IMR-90 (cell line): ENCODE data around the gene NOXRED1. TPM values are rescaled to one million over a fixed set of nuclear protein-coding genes. Genes with fewer than 3 reads are reported as not detected.

Experiments
- ATAC-seq: fragments of 200-7000 bp; cut with Tn5 transposase; 2 replicates; pipeline ENCODE4 v1.9.1; 2020; ENCODE audit warnings: low read depth, mild to moderate bottlenecking, moderate library complexity
- BruUV-seq: library from RNA; stranded (reverse); fragments of 400-500 nt; replicated peaks from 2 replicates; lab custom pipeline; 2021; lab: Mats Ljungman, UMichigan
- CTCF ChIA-PET: fragments of 300-600 bp; formaldehyde crosslinking; extraction: SDS; loops from one replicate; lab custom pipeline; 2021; ENCODE audit warnings: antibody characterized with exemption; lab: Yijun Ruan, JAX
- POLR2A ChIA-PET: fragments of 300-600 bp; sonication (Branson Sonifier 250); formaldehyde crosslinking; loops from one replicate; lab custom pipeline; 2022; ENCODE audit warnings: antibody characterized with exemption; ENCODE audit not compliant: unreplicated experiment; lab: Charles Lee
- DNase-seq: peaks from one replicate; pipeline ENCODE4 v3.0.0; 2013
- H2AFZ ChIP-seq: replicated peaks from 2 replicates; pipeline ENCODE3; 2013; ENCODE audit warnings: low read length, mild to moderate bottlenecking; ENCODE audit not compliant: poor library complexity
- H2AK5ac ChIP-seq: 2 replicates; pipeline ENCODE4 v1.6.1; 2013; ENCODE audit warnings: low read depth, low read length, inconsistent platforms
- H2AK9ac ChIP-seq: replicated peaks from 2 replicates; pipeline ENCODE3; 2013; ENCODE audit warnings: mild to moderate bottlenecking, low read depth, low read length, moderate library complexity; ENCODE audit not compliant: poor library complexity
- H2BK120ac ChIP-seq: 2 replicates; pipeline ENCODE4 v1.6.1; 2013; ENCODE audit warnings: low read depth, low read length, inconsistent platforms
- H2BK15ac ChIP-seq: 3 replicates; pipeline ENCODE4 v1.6.1; 2013; ENCODE audit warnings: low read depth, low read length, inconsistent platforms
- H2BK20ac ChIP-seq: 2 replicates; pipeline ENCODE4 v1.6.1; 2013; ENCODE audit warnings: low read depth, mild to moderate bottlenecking, inconsistent platforms, low read length, moderate library complexity
- H2BK5ac ChIP-seq: 2 replicates; pipeline ENCODE4 v1.6.1; 2013; ENCODE audit warnings: mild to moderate bottlenecking, low read depth, low read length, inconsistent platforms; ENCODE audit not compliant: poor library complexity, severe bottlenecking
- H3K14ac ChIP-seq: replicated peaks from 2 replicates; pipeline ENCODE4 v1.6.1; 2013; ENCODE audit warnings: low read depth, low read length, inconsistent platforms
- H3K18ac ChIP-seq: 2 replicates; pipeline ENCODE4 v1.6.1; 2013; ENCODE audit warnings: low read depth, low read length, control low read depth
- H3K23ac ChIP-seq: 2 replicates; pipeline ENCODE4 v1.6.1; 2013; ENCODE audit warnings: low read depth, low read length, inconsistent platforms
- H3K27ac ChIP-seq: 2 replicates; pipeline ENCODE4 v1.5.1; 2013; ENCODE audit warnings: mild to moderate bottlenecking, control low read depth, low read length; ENCODE audit not compliant: insufficient read depth
- H3K27me3 ChIP-seq: 2 replicates; pipeline ENCODE4 v1.6.1; 2013; ENCODE audit warnings: low read length; ENCODE audit not compliant: control insufficient read depth, insufficient read depth
- H3K36me3 ChIP-seq: 2 replicates; pipeline ENCODE4 v1.6.1; 2013; ENCODE audit warnings: low read length, mixed read lengths; ENCODE audit not compliant: control insufficient read depth, insufficient read depth
- H3K4ac ChIP-seq: 2 replicates; pipeline ENCODE4 v1.6.1; 2013; ENCODE audit warnings: low read depth, low read length, inconsistent platforms
- H3K4me1 ChIP-seq: 2 replicates; pipeline ENCODE4 v1.6.1; 2013; ENCODE audit warnings: low read length, mixed read lengths; ENCODE audit not compliant: control insufficient read depth, insufficient read depth
- H3K4me2 ChIP-seq: 2 replicates; pipeline ENCODE4 v1.6.1; 2013; ENCODE audit warnings: low read depth, mild to moderate bottlenecking, control low read depth, low read length, moderate library complexity
- H3K4me3 ChIP-seq: 2 replicates; pipeline ENCODE4 v1.5.1; 2013; ENCODE audit warnings: low read depth, mild to moderate bottlenecking, control low read depth, low read length, moderate library complexity; ENCODE audit not compliant: insufficient read depth
- H3K56ac ChIP-seq: 2 replicates; pipeline ENCODE4 v1.6.1; 2013; ENCODE audit warnings: low read length, inconsistent platforms; ENCODE audit not compliant: insufficient read depth; ENCODE audit errors: extremely low read depth
- H3K79me1 ChIP-seq, 2 experiments: 2 replicates each; pipeline ENCODE4 v1.6.1; 2013; ENCODE audit warnings: low read length in 2 of 2, inconsistent platforms in 1 of 2, low read depth in 1 of 2
- H3K9ac ChIP-seq: 2 replicates; pipeline ENCODE4 v1.6.1; 2013; ENCODE audit warnings: low read depth, low read length, control low read depth
- H3K9me1 ChIP-seq: 2 replicates; pipeline ENCODE4 v1.6.1; 2013; ENCODE audit warnings: low read length, inconsistent platforms; ENCODE audit not compliant: insufficient read depth
- H3K9me3 ChIP-seq: 2 replicates; pipeline ENCODE4 v1.6.1; 2013; ENCODE audit warnings: low read length; ENCODE audit not compliant: control insufficient read depth, insufficient read depth
- H4K20me1 ChIP-seq: 2 replicates; pipeline ENCODE4 v1.6.1; 2013; ENCODE audit warnings: low read length, inconsistent platforms; ENCODE audit not compliant: insufficient read depth
- H4K5ac ChIP-seq: 2 replicates; pipeline ENCODE4 v1.6.1; 2013; ENCODE audit warnings: mild to moderate bottlenecking, low read depth, low read length, control low read depth
- H4K8ac ChIP-seq, 2 experiments: 2 replicates each; pipeline ENCODE4 v1.6.1; 2013; ENCODE audit warnings: low read depth in 2 of 2, low read length in 2 of 2, control low read depth in 1 of 2, inconsistent platforms in 1 of 2
- H4K91ac ChIP-seq: 2 replicates; pipeline ENCODE4 v1.6.1; 2013; ENCODE audit warnings: low read depth, low read length, inconsistent platforms; ENCODE audit not compliant: insufficient read depth
- BHLHE40 ChIP-seq: fragments of 150-350 bp; IDR thresholded peaks from 2 replicates; pipeline ENCODE4 v1.6.1; 2016; ENCODE audit warnings: mild to moderate bottlenecking, low read depth, low read length
- CEBPB ChIP-seq: IDR thresholded peaks from 2 replicates; pipeline ENCODE4 v1.6.1; 2012; ENCODE audit warnings: low read depth, low read length, improper control_type of control experiment
- CHD1 ChIP-seq: IDR thresholded peaks from 2 replicates; pipeline ENCODE4 v1.6.1; 2012; ENCODE audit warnings: low read depth, low read length, improper control_type of control experiment
- ELK1 ChIP-seq: fragments of 150-350 bp; IDR thresholded peaks from 2 replicates; pipeline ENCODE4 v1.6.1; 2016; ENCODE audit warnings: low read depth, mild to moderate bottlenecking, low read length, moderate library complexity, borderline replicate concordance
- FOS ChIP-seq: fragments of 150-350 bp; IDR thresholded peaks from 2 replicates; pipeline ENCODE4 v1.6.1; 2016; ENCODE audit warnings: low read depth, low read length
- MAZ ChIP-seq: IDR thresholded peaks from 2 replicates; pipeline ENCODE4 v1.6.1; 2012; ENCODE audit warnings: low read depth, mild to moderate bottlenecking, low read length, improper control_type of control experiment, moderate library complexity, borderline replicate concordance
- NFE2L2 ChIP-seq: fragments of 150-350 bp; IDR thresholded peaks from 2 replicates; pipeline ENCODE4 v1.6.1; 2016; ENCODE audit warnings: low read depth, mild to moderate bottlenecking, low read length
- POLR2A ChIP-seq: IDR thresholded peaks from 2 replicates; pipeline ENCODE4 v1.6.1; 2012; ENCODE audit warnings: mild to moderate bottlenecking, low read depth, low read length
- RAD21 ChIP-seq: IDR thresholded peaks from 2 replicates; pipeline ENCODE4 v1.6.1; 2012; ENCODE audit warnings: low read length, improper control_type of control experiment
- RCOR1 ChIP-seq: IDR thresholded peaks from 2 replicates; pipeline ENCODE4 v1.6.1; 2012; ENCODE audit warnings: mild to moderate bottlenecking, low read length, improper control_type of control experiment; ENCODE audit not compliant: insufficient replicate concordance
- RFX5 ChIP-seq: IDR thresholded peaks from 2 replicates; pipeline ENCODE4 v1.8.0; 2012; ENCODE audit warnings: low read depth, mild to moderate bottlenecking, low read length, moderate library complexity
- SMC3 ChIP-seq: fragments of 150-350 bp; IDR thresholded peaks from 2 replicates; pipeline ENCODE4 v1.6.1; 2016; ENCODE audit warnings: low read depth, mild to moderate bottlenecking, antibody characterized with exemption, low read length, moderate library complexity
- USF2 ChIP-seq: fragments of 150-350 bp; IDR thresholded peaks from 2 replicates; pipeline ENCODE4 v1.6.1; 2017; ENCODE audit warnings: mild to moderate bottlenecking, antibody characterized with exemption, low read length, low read depth
- WGBS, 2 experiments: methylation state at CpG; one replicate each; pipeline versions ENCODE4 v1.1.5 to v1.1.7; 2013; ENCODE audit warnings: missing lambda C conversion rate in 2 of 2; ENCODE audit not compliant: insufficient read length in 1 of 2; ENCODE audit errors: extremely low coverage in 2 of 2; 5-methylcytosine and 5-hydroxymethylcytosine counted together
- dilution Hi-C: fragments of 300-500 bp; cut with HindIII; formaldehyde crosslinking; loops from one replicate; pipeline ENCODE4 v1.14.3; 2018; ENCODE audit warnings: low sequenced_read_pairs; ENCODE audit not compliant: unreplicated experiment
- in situ Hi-C: fragments of 300-500 bp; cut with MboI; formaldehyde crosslinking; loops from 3 replicates; pipeline ENCODE4 v1.14.3; 2019; ENCODE audit warnings: low sequenced_read_pairs, inconsistent platforms, mixed read lengths
- intact Hi-C: fragments of 100-400 bp; cut with micrococcal nuclease; formaldehyde crosslinking; loops from 2 replicates; pipeline ENCODE4 v1.10.0; 2022
- polyA plus RNA-seq, 3 experiments: library from polyadenylated mRNA; depleted of rRNA; stranded (reverse); fragments of >200 nt; gene quantifications; 2 replicates each; pipeline ENCODE4 v1.2.3, GENCODE V29; 2012; ENCODE audit warnings: low replicate concordance in 1 of 3
- total RNA-seq: library from RNA; depleted of rRNA; stranded (reverse); fragments of >200 nt; gene quantifications from 2 replicates; pipeline ENCODE4 v1.2.3, GENCODE V29; 2012
- TF ChIP-seq, protein P1 (sequence below): conservative IDR thresholded peaks from 2 replicates; pipeline ENCODE4 v1.5.1; 2012; ENCODE audit warnings: mild to moderate bottlenecking, low read depth, low read length, improper control_type of control experiment

The NOXRED1 gene
- total and polyA plus RNA-seq, 2 of the 4 experiments (the other 2 are of a cell fraction), result under 0.01 to 0.14 TPM

DNA sequence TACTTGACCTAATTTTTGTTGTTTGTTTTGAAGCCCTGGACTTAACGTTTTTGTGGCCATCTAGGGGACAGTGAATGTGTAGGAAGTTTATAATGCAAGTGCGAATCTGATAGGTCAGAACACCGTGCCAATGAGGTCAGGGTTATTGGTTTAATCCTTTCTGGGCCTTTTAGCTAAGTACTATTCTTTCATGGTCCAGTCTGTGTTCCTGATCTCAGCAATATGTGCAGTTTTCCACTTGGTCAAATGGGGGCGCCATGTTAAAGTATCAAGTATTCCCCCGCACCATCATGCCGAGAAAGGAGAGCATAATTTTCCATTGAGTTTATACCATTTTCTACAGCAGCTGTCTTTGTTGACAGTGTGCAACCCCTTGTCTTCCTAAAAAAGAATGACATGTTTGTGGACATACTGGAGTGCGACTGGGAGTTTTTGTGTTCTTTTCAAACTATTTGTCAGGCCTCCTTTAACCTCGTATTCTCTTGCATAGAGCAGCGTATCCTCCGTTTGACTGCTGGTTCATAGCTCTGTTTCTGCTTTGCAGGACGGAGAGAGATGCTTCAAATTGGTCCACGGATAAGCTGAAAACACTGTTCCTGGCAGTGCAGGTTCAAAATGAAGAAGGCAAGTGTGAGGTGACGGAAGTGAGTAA is 35.9 kb upstream of the NOXRED1 start:
- H3K4ac ChIP-seq, result no peak overlapping the region
- CTCF ChIA-PET, result interaction anchor here (0.7 to 1.3 kb wide), 10 partner anchors 9 to 236 kb away, joined by 3 to 8 read pairs (median 3); no protein-coding TSS in a partner anchor
- no peak overlapping the region for H4K8ac ChIP-seq
- no peak overlapping the region for H2AK9ac ChIP-seq
- H3K14ac ChIP-seq, result no peak overlapping the region
- 0 out of 2 replicates have a peak overlapping the region, but pooled peaks have one; percentile 11 for H3K56ac ChIP-seq
- POLR2A ChIA-PET, result interaction anchor here (0.5 to 1.0 kb wide), 2 partner anchors 138 to 143 kb away, joined by 3 to 6 read pairs; partner anchors contain the start of gene GSTZ1
- H2BK5ac ChIP-seq, result no peak overlapping the region
- peaks cover 29% of the 10 kb centered on the region for H3K36me3 ChIP-seq
- no peaks in the 10 kb centered on the region for H3K9me3 ChIP-seq
- peaks cover 3% of the 10 kb centered on the region for H3K4me1 ChIP-seq
- H3K4me3 ChIP-seq, result peak overlapping the region; percentile 60; the same call in 1 of the 2 replicates
- H2AK5ac ChIP-seq, result no peak overlapping the region
- in situ Hi-C loops (no loop called here), dilution Hi-C loops (no loop called here), intact Hi-C loops (loop anchor here (1.0 to 10.0 kb wide), 7 partner anchors 57 to 343 kb away; partner anchors contain the start of genes ADCK1, GSTZ1, POMT2 and SPTLC2)
- peak overlapping the region; percentile 8; the same call in 1 of the 2 replicates for H3K23ac ChIP-seq
- no peak overlapping the region for H2AFZ ChIP-seq
- H3K4me2 ChIP-seq, result peak overlapping the region; percentile 95
- H4K5ac ChIP-seq, result no peak overlapping the region
- H3K9me1 ChIP-seq, result peaks cover 2% of the 10 kb centered on the region; the same call in 1 of the 2 replicates
- H2BK120ac ChIP-seq, result no peak overlapping the region
- ATAC-seq (peak; percentile 10; the same call in 1 of the 2 replicates), DNase-seq (peak; percentile 77)
- H2BK20ac ChIP-seq, result no peak overlapping the region
- no TSS peak for BruUV-seq
- no peak overlapping the region for H3K18ac ChIP-seq
- no peak overlapping the region for H2BK15ac ChIP-seq
- no peak overlapping the region for H4K91ac ChIP-seq
- WGBS, 2 experiments, result 80% methylated on average over 3 of the region's 13 CpGs; no CpG with 5 or more reads in 1 of the 2 experiments
- peak overlapping the region; percentile 96; the same call in 1 of the 2 replicates for H3K9ac ChIP-seq
- peaks cover 18 to 54% of the 10 kb centered on the region in 2 experiments; a peak in 3 of 4 replicates for H3K79me1 ChIP-seq
- H3K27ac ChIP-seq, result no peak overlapping the region
- no peaks in the 10 kb centered on the region for H3K27me3 ChIP-seq
- H4K20me1 ChIP-seq, result peaks cover 14% of the 10 kb centered on the region; the same call in 1 of the 2 replicates
- TF ChIP-seq POLR2A (no peak), NFE2L2 (no peak), CEBPB (no peak), RAD21 (peak; percentile 71), RFX5 (no peak), ELK1 (no peak), CHD1 (no peak), BHLHE40 (no peak), SMC3 (peak; percentile 75), MAZ (no peak), RCOR1 (no peak), FOS (no peak), USF2 (no peak)
- TF ChIP-seq, protein P1, sequence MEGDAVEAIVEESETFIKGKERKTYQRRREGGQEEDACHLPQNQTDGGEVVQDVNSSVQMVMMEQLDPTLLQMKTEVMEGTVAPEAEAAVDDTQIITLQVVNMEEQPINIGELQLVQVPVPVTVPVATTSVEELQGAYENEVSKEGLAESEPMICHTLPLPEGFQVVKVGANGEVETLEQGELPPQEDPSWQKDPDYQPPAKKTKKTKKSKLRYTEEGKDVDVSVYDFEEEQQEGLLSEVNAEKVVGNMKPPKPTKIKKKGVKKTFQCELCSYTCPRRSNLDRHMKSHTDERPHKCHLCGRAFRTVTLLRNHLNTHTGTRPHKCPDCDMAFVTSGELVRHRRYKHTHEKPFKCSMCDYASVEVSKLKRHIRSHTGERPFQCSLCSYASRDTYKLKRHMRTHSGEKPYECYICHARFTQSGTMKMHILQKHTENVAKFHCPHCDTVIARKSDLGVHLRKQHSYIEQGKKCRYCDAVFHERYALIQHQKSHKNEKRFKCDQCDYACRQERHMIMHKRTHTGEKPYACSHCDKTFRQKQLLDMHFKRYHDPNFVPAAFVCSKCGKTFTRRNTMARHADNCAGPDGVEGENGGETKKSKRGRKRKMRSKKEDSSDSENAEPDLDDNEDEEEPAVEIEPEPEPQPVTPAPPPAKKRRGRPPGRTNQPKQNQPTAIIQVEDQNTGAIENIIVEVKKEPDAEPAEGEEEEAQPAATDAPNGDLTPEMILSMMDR, result peak; percentile 78
